H1 (cell line): ENCODE results near the gene TNRC6C. TPM values are rescaled to one million over a fixed set of nuclear protein-coding genes. Genes with fewer than 3 reads are reported as not detected.

Experiments used
- CTCF ChIA-PET: fragments of 300-600 bp; sonication (Branson Sonifier 250); formaldehyde crosslinking; loops from one replicate; lab custom pipeline; 2021; ENCODE audit not compliant: partially characterized antibody; lab: Charles Lee
- POLR2A ChIA-PET: fragments of 300-600 bp; sonication (Branson Sonifier 250); formaldehyde crosslinking; loops from one replicate; lab custom pipeline; 2021; ENCODE audit warnings: inconsistent platforms; ENCODE audit not compliant: partially characterized antibody; lab: Charles Lee
- DNase-seq, 2 experiments: peaks; one replicate each; pipeline versions ENCODE4 v3.0.0 to v3.0.0-alpha.2; 2010 to 2022; ENCODE audit warnings: low spot score in 2 of 2, low read depth in 1 of 2, mixed read lengths in 1 of 2
- FAIRE-seq: peaks from 2 replicates; lab custom pipeline; 2011; peaks lifted over from hg19 to GRCh38; lab: Jason Lieb, UNC
- H2AFZ ChIP-seq: 2 replicates; pipeline ENCODE4 v1.8.1; 2012; ENCODE audit warnings: low read length, inconsistent platforms
- H2AK5ac ChIP-seq: 2 replicates; pipeline ENCODE4 v1.6.1; 2013; ENCODE audit warnings: low read depth, low read length
- H2BK120ac ChIP-seq: replicated peaks from 2 replicates; pipeline ENCODE3; 2013; ENCODE audit warnings: low read depth, low read length, inconsistent platforms
- H2BK12ac ChIP-seq: 2 replicates; pipeline ENCODE4 v1.6.1; 2013; ENCODE audit warnings: low read depth, low read length
- H2BK15ac ChIP-seq: 2 replicates; pipeline ENCODE4 v1.6.1; 2013; ENCODE audit warnings: low read length
- H2BK20ac ChIP-seq: 2 replicates; pipeline ENCODE4 v1.6.1; 2013; ENCODE audit warnings: low read length
- H2BK5ac ChIP-seq: 2 replicates; pipeline ENCODE4 v1.6.1; 2013; ENCODE audit warnings: low read depth, low read length
- H3K14ac ChIP-seq: 2 replicates; pipeline ENCODE4 v1.6.1; 2013; ENCODE audit warnings: inconsistent platforms; ENCODE audit not compliant: insufficient read length
- H3K18ac ChIP-seq: 2 replicates; pipeline ENCODE4 v1.6.1; 2013; ENCODE audit warnings: low read length; ENCODE audit errors: extremely low read depth
- H3K23ac ChIP-seq: 2 replicates; pipeline ENCODE4 v1.6.1; 2013; ENCODE audit warnings: inconsistent platforms; ENCODE audit not compliant: insufficient read length
- H3K23me2 ChIP-seq: 2 replicates; pipeline ENCODE4 v1.6.1; 2013; ENCODE audit warnings: low read depth, low read length
- H3K27ac ChIP-seq: 2 replicates; pipeline ENCODE4 v1.6.1; 2011; ENCODE audit warnings: low read depth, low read length, inconsistent platforms
- H3K27me3 ChIP-seq, 4 experiments: replicated peaks in 1 of 4; 1 replicate in 1 of 4; 2 replicates in 3 of 4; pipeline versions ENCODE4 v1.6.1 to v1.8.1; 2011 to 2013; ENCODE audit warnings: low read length in 3 of 4, mild to moderate bottlenecking in 3 of 4, inconsistent platforms in 2 of 4, mixed read lengths in 2 of 4, moderate library complexity in 1 of 4; ENCODE audit not compliant: control insufficient read depth in 3 of 4, insufficient read depth in 3 of 4; ENCODE audit errors: extremely low read depth in 1 of 4
- H3K36me3 ChIP-seq, 4 experiments: 2 replicates each; pipeline versions ENCODE4 v1.6.1 to v1.8.1; 2011 to 2013; ENCODE audit warnings: mild to moderate bottlenecking in 4 of 4, low read length in 3 of 4, moderate library complexity in 2 of 4, control low read depth in 1 of 4, inconsistent platforms in 1 of 4; ENCODE audit not compliant: insufficient read depth in 4 of 4, control insufficient read depth in 2 of 4
- H3K4ac ChIP-seq: replicated peaks from 2 replicates; pipeline ENCODE3; 2013; ENCODE audit warnings: low read length, low read depth, mixed read lengths, inconsistent platforms; ENCODE audit not compliant: insufficient read length
- H3K4me1 ChIP-seq, 4 experiments: replicated peaks in 1 of 4; 1 replicate in 1 of 4; 2 replicates in 3 of 4; pipeline versions ENCODE4 v1.6.1 to v1.8.1; 2011 to 2013; ENCODE audit warnings: low read length in 3 of 4, inconsistent platforms in 2 of 4, mixed read lengths in 1 of 4; ENCODE audit not compliant: insufficient read depth in 4 of 4, control insufficient read depth in 3 of 4
- H3K4me2 ChIP-seq, 2 experiments: 2 replicates each; pipeline versions ENCODE4 v1.6.1 to v1.8.1; 2011 to 2013; ENCODE audit warnings: low read depth in 2 of 2, low read length in 2 of 2, control low read depth in 1 of 2, inconsistent platforms in 1 of 2, mild to moderate bottlenecking in 1 of 2; ENCODE audit not compliant: insufficient read depth in 1 of 2
- H3K4me3 ChIP-seq, 4 experiments: fragments of 200-600, 300-600 bp in 1 of 4; sonication (generic), shearing (Covaris generic), sonication (Bioruptor Twin) in 1 of 4; 2 replicates each; pipeline versions ENCODE4 v1.5.1 to v1.8.1; 2011 to 2016; ENCODE audit warnings: low read length in 4 of 4, low read depth in 3 of 4, control low read depth in 2 of 4, inconsistent platforms in 2 of 4, mild to moderate bottlenecking in 2 of 4, mixed read lengths in 1 of 4, moderate library complexity in 1 of 4; ENCODE audit not compliant: insufficient read depth in 2 of 4; ENCODE audit errors: extremely low read depth in 1 of 4
- H3K56ac ChIP-seq: replicated peaks from 2 replicates; pipeline ENCODE3; 2013; ENCODE audit warnings: low read depth, mild to moderate bottlenecking, mixed read lengths, low read length, inconsistent platforms; ENCODE audit not compliant: insufficient read length
- H3K79me1 ChIP-seq: 2 replicates; pipeline ENCODE4 v1.6.1; 2013; ENCODE audit warnings: low read depth, low read length, control low read depth
- H3K79me2 ChIP-seq, 2 experiments: 2 replicates each; pipeline versions ENCODE4 v1.6.1 to v1.8.1; 2012 to 2013; ENCODE audit warnings: low read length in 2 of 2, mild to moderate bottlenecking in 2 of 2, inconsistent platforms in 1 of 2; ENCODE audit not compliant: insufficient read depth in 2 of 2, control insufficient read depth in 1 of 2
- H3K9ac ChIP-seq, 4 experiments: replicated peaks in 1 of 4; 1 replicate in 1 of 4; 2 replicates in 3 of 4; pipeline versions ENCODE4 v1.6.1 to v1.8.1; 2011 to 2013; ENCODE audit warnings: low read depth in 3 of 4, low read length in 3 of 4, control low read depth in 2 of 4, mild to moderate bottlenecking in 2 of 4, moderate library complexity in 2 of 4, inconsistent platforms in 1 of 4; ENCODE audit errors: extremely low read depth in 1 of 4
- H3K9me3 ChIP-seq, 2 experiments: 2 replicates each; pipeline versions ENCODE4 v1.6.1 to v1.8.1; 2012 to 2013; ENCODE audit warnings: mild to moderate bottlenecking in 2 of 2, moderate library complexity in 2 of 2, control low read depth in 1 of 2, inconsistent platforms in 1 of 2, low read depth in 1 of 2, low read length in 1 of 2, mixed read lengths in 1 of 2; ENCODE audit not compliant: insufficient read depth in 2 of 2
- H4K20me1 ChIP-seq, 2 experiments: replicated peaks in 1 of 2; 2 replicates each; pipeline versions ENCODE3 to v1.8.1; 2011 to 2013; ENCODE audit warnings: inconsistent platforms in 2 of 2, low read length in 2 of 2, mild to moderate bottlenecking in 1 of 2; ENCODE audit not compliant: insufficient read depth in 2 of 2, control insufficient read depth in 1 of 2
- H4K5ac ChIP-seq: 2 replicates; pipeline ENCODE4 v1.6.1; 2013; ENCODE audit warnings: low read length, low read depth, mixed read lengths, inconsistent platforms; ENCODE audit not compliant: insufficient read length
- H4K8ac ChIP-seq: 2 replicates; pipeline ENCODE4 v1.8.0; 2013; ENCODE audit warnings: mild to moderate bottlenecking, moderate library complexity, low read length, inconsistent platforms; ENCODE audit not compliant: insufficient read depth; ENCODE audit errors: extremely low read depth
- H4K91ac ChIP-seq: replicated peaks from 2 replicates; pipeline ENCODE3; 2013; ENCODE audit warnings: low read length, mixed read lengths, inconsistent platforms; ENCODE audit not compliant: insufficient read length
- CBX5 ChIP-seq: fragments of 300-800, 300-1000 bp; sonication (generic); IDR thresholded peaks from 2 replicates; pipeline ENCODE4 v1.7.1; 2016; ENCODE audit warnings: antibody characterized with exemption, low read length, low read depth
- CEBPB ChIP-seq: IDR thresholded peaks from 2 replicates; pipeline ENCODE4 v1.6.1; 2012; ENCODE audit warnings: low read depth, low read length
- EZH2 ChIP-seq: fragments of 200-600 bp; sonication (generic); IDR thresholded peaks from 2 replicates; pipeline ENCODE4 v1.7.1; 2012; ENCODE audit warnings: low read depth, mild to moderate bottlenecking, moderate library complexity, low read length, inconsistent platforms; ENCODE audit not compliant: severe bottlenecking
- POLR2A ChIP-seq, 2 experiments: IDR thresholded peaks; 1 replicate in 1 of 2; 2 replicates in 1 of 2; pipeline ENCODE4 v1.6.1; 2011; ENCODE audit warnings: low read depth in 2 of 2, low read length in 2 of 2, mild to moderate bottlenecking in 2 of 2; ENCODE audit errors: control extremely low read depth in 1 of 2
- WGBS, 2 experiments: shearing (Covaris generic) in 1 of 2; methylation state at CpG; one replicate each; pipeline versions ENCODE4 v1.1.6 to v1.1.7; 2013 to 2015; ENCODE audit warnings: low lambda C conversion rate in 2 of 2, mixed read lengths in 2 of 2, inconsistent platforms in 1 of 2, low coverage in 1 of 2, missing lambda C conversion rate in 1 of 2; ENCODE audit not compliant: insufficient replicate concordance in 2 of 2, insufficient coverage in 1 of 2, insufficient read length in 1 of 2; ENCODE audit errors: extremely low coverage in 1 of 2, missing lambda C conversion rate in 1 of 2; 5-methylcytosine and 5-hydroxymethylcytosine counted together
- polyA plus RNA-seq, 7 experiments: library from polyadenylated mRNA; depleted of rRNA in 3 of 7; stranded (reverse) in 5 of 7; unstranded in 2 of 7; fragments of >200 nt in 5 of 7; fragments of 200-250 nt in 2 of 7; gene quantifications; 1 replicate in 5 of 7; 2 replicates in 1 of 7; 4 replicates in 1 of 7; pipeline versions ENCODE4 v1.2.1 to v1.2.3, GENCODE V29; 2011 to 2013; ENCODE audit warnings: missing spikeins in 2 of 7, mixed read lengths in 2 of 7
- total RNA-seq: library from RNA; stranded (reverse); fragmentation: NEBNext Ultra II Directional; extraction: Animal tissue kit (Norgen Biotek cat#: 25700); gene quantifications from 2 replicates; pipeline ENCODE4 v1.2.1, GENCODE V29; 2021

The TNRC6C gene
- total and polyA plus RNA-seq, 2 of the 8 experiments (the other 6 are each of a cell fraction or from before 2014, with no cell fraction given), result 2.8 to 28.9 TPM

GRCh38 chr17:78113804-78114785, 155.6 kb downstream of the TNRC6C start:
- Histone ChIP-seq H2AK5ac (no peak overlapping the region), H3K79me2 (no peaks in the 10 kb centered on the region), H2BK5ac (no peak overlapping the region), H3K79me1 (no peaks in the 10 kb centered on the region), H3K9ac (no peak overlapping the region), H3K4me2 (no peak overlapping the region), H2BK120ac (no peak overlapping the region), H4K91ac (no peak overlapping the region), H2BK15ac (no peak overlapping the region), H3K14ac (no peak overlapping the region), H3K27me3 (no peaks in the 10 kb centered on the region), H4K20me1 (peaks cover 3 to 4% of the 10 kb centered on the region in 2 experiments), H3K4ac (no peak overlapping the region), H2BK20ac (no peak overlapping the region), H2AFZ (no peak overlapping the region), H3K56ac (no peak overlapping the region), H4K8ac (no peak overlapping the region), H3K4me1 (no peaks in the 10 kb centered on the region; a peak in 1 of 7 replicates), H2BK12ac (no peak overlapping the region), H3K23ac (no peak overlapping the region), H3K27ac (no peak overlapping the region), H3K36me3 (no peaks in the 10 kb centered on the region), H3K4me3 (no peak overlapping the region), H3K23me2 (no peaks in the 10 kb centered on the region), H3K9me3 (no peaks in the 10 kb centered on the region), H4K5ac (no peak overlapping the region), H3K18ac (no peak overlapping the region)
- WGBS, 2 experiments, result 94% methylated on average over 25 of the region's 25 CpGs; no CpG with 5 or more reads in 1 of the 2 experiments
- POLR2A ChIA-PET, result interaction anchor here (1.0 to 3.5 kb wide), 7 partner anchors 10 to 72 kb away, joined by 3 to 16 read pairs (median 4); partner anchors contain the start of genes TK1 and TMC6
- TF ChIP-seq POLR2A (IDR thresholded peaks at IDR 0.05; ENCODE audit: control extremely low read depth in 1 of 2, low read depth in 2 of 2, low read length in 2 of 2) (no peak), CEBPB (no peak), CBX5 (no peak), EZH2 (no peak)
- FAIRE-seq, result no peak
- CTCF ChIA-PET, result interaction anchor here (0.7 to 5.2 kb wide), 20 partner anchors 8 to 100 kb away, joined by 3 to 33 read pairs (median 4); partner anchors contain the start of genes BIRC5, TMC6 and TMC8
- DNase-seq, result no peak
